Stomach (tissue), 19 donors: ENCODE results near the gene ARL1. TPM values are rescaled to one million over a fixed set of nuclear protein-coding genes. Genes with fewer than 3 reads are reported as not detected.

Experiments
- DNase-seq, 2 donors: peaks; one replicate each; pipeline versions ENCODE4 v3.0.0 to v3.0.0-alpha.2; 2013 to 2019
- H3K27ac ChIP-seq, 5 donors: fragments of 200-600 bp in 4 of 5; sonication (generic) in 4 of 5; one replicate each; pipeline ENCODE4 v1.5.1; 2013 to 2019; ENCODE audit warnings: mild to moderate bottlenecking in 1 of 5, moderate library complexity in 1 of 5
- H3K27me3 ChIP-seq, 3 donors: fragments of 200-600 bp; sonication (generic); one replicate each; pipeline ENCODE4 v1.5.1; 2017 to 2019; ENCODE audit warnings: mixed run types in 1 of 3
- H3K36me3 ChIP-seq, 4 donors: fragments of 200-600 bp; sonication (generic); 1 replicate in 3 of 4; 2 replicates in 1 of 4; pipeline ENCODE4 v1.5.1; 2016 to 2019
- H3K4me1 ChIP-seq, 4 donors: fragments of 200-600 bp; sonication (generic); one replicate each; pipeline ENCODE4 v1.5.1; 2016 to 2019
- H3K4me3 ChIP-seq, 4 donors: fragments of 200-600 bp; sonication (generic) in 3 of 4; one replicate each; pipeline ENCODE4 v1.5.1; 2016 to 2019; ENCODE audit warnings: mild to moderate bottlenecking in 1 of 4
- H3K9me3 ChIP-seq, 4 donors: fragments of 200-600 bp; sonication (generic); one replicate each; pipeline ENCODE4 v1.5.1; 2016 to 2019
- EP300 ChIP-seq: sonication (generic); formaldehyde crosslinking; IDR thresholded peaks from one replicate; pipeline ENCODE4 v1.6.1; 2017; ENCODE audit warnings: antibody characterized with exemption
- POLR2A ChIP-seq, 4 donors: fragments of 450-650 bp; IDR thresholded peaks; one replicate each; pipeline ENCODE4 v1.6.1; 2016; ENCODE audit warnings: antibody characterized with exemption in 4 of 4, control low read depth in 2 of 4, mild to moderate bottlenecking in 1 of 4, moderate library complexity in 1 of 4
- POLR2AphosphoS5 ChIP-seq, 3 donors: sonication (generic); formaldehyde crosslinking; IDR thresholded peaks; one replicate each; pipeline ENCODE4 v1.6.1; 2016; ENCODE audit warnings: antibody characterized with exemption in 3 of 3
- WGBS, 5 donors: extraction: QIAGEN DNeasy Blood & Tissue Kit in 3 of 5; methylation state at CpG; one replicate each; pipeline versions ENCODE4 v1.1.5 to v1.1.7; 2013 to 2018; 5-methylcytosine and 5-hydroxymethylcytosine counted together
- intact Hi-C: fragments of 100-400 bp; cut with DNase I; formaldehyde crosslinking; loops from one replicate; pipeline ENCODE4 v1.15.1; 2023; ENCODE audit warnings: low total_unique reads
- long read RNA-seq, 10 donors: transcript quantifications; one replicate each; lab custom pipeline, GENCODE V29; 2026
- polyA plus RNA-seq, 3 donors: library from polyadenylated mRNA; stranded (reverse); fragments of 200-250 nt; gene quantifications; one replicate each; pipeline ENCODE4 v1.2.3, GENCODE V29; 2013
- total RNA-seq, 5 donors: library from RNA; depleted of rRNA; stranded (reverse); fragments of >200 nt; gene quantifications; one replicate each; pipeline versions ENCODE4 v1.1.0 to v1.2.3, GENCODE V29; 2014 to 2016
- TF ChIP-seq, protein P1 (sequence below), 7 experiments: fragments of 450-650 bp in 4 of 7; fragments of 200-600 bp in 3 of 7; sonication (generic) in 3 of 7; IDR thresholded peaks; one replicate each; pipeline ENCODE4 v1.5.1; 2016 to 2019; ENCODE audit warnings: antibody characterized with exemption in 7 of 7, control low read depth in 2 of 7, mild to moderate bottlenecking in 1 of 7
- donor health status: healthy with polysubstance abuse.
- donor health status: Bipolar disorder and iron deficiency.
- donor health status: healthy.

The ARL1 gene
- total RNA-seq = 100 to 1,000 TPM in 1 of 5 donors, 10 to 100 TPM in 3, 1 to 10 TPM in 1; 9.4 to 131 (median 30.3) TPM
- polyA plus RNA-seq = 10 to 100 TPM; 23.3 to 33.8 (median 27.4) TPM
- long read RNA-seq, donor 1, transcript ARL1-201 (6 exons, 3,241 nt) = major isoform, 23 of 24 reads
- long read RNA-seq, donor 1, partial matches to known transcripts = 0 of 24 reads
- long read RNA-seq, donor 1, other reads (novel, unspliced or antisense) = 0 of 24 reads
- long read RNA-seq, donor 2, transcript ARL1-201 (6 exons, 3,241 nt) = major isoform, 24 of 25 reads
- long read RNA-seq, donor 2, partial matches to known transcripts = 0 of 25 reads
- long read RNA-seq, donor 2, other reads (novel, unspliced or antisense) = 0 of 25 reads
- long read RNA-seq, donor 3, transcript ARL1-201 (6 exons, 3,241 nt) = major isoform, 18 of 21 reads
- long read RNA-seq, donor 3, partial matches to known transcripts = 0 of 21 reads
- long read RNA-seq, donor 3, other reads (novel, unspliced or antisense) = 0 of 21 reads
- long read RNA-seq, donor 4, partial matches to known transcripts = 0 of 2 reads
- long read RNA-seq, donor 4, other reads (novel, unspliced or antisense) = 0 of 2 reads
- long read RNA-seq, donor 5, transcript ARL1-201 (6 exons, 3,241 nt) = major isoform, 38 of 43 reads
- long read RNA-seq, donor 5, partial matches to known transcripts = 5 of 43 reads
- long read RNA-seq, donor 5, other reads (novel, unspliced or antisense) = 0 of 43 reads
- long read RNA-seq, donor 6, transcript ARL1-201 (6 exons, 3,241 nt) = major isoform, 70 of 82 reads
- long read RNA-seq, donor 6, partial matches to known transcripts = 0 of 82 reads
- long read RNA-seq, donor 6, other reads (novel, unspliced or antisense) = 5 of 82 reads
- long read RNA-seq, donor 7, transcript ARL1-201 (6 exons, 3,241 nt) = major isoform, 40 of 46 reads
- long read RNA-seq, donor 7, partial matches to known transcripts = 0 of 46 reads
- long read RNA-seq, donor 7, other reads (novel, unspliced or antisense) = 0 of 46 reads
- long read RNA-seq, donor 8, transcript ARL1-201 (6 exons, 3,241 nt) = major isoform, 37 of 42 reads
- long read RNA-seq, donor 8, partial matches to known transcripts = 0 of 42 reads
- long read RNA-seq, donor 8, other reads (novel, unspliced or antisense) = 0 of 42 reads
- long read RNA-seq, donor 9, transcript ARL1-201 (6 exons, 3,241 nt) = major isoform, 28 of 31 reads
- long read RNA-seq, donor 9, partial matches to known transcripts = 0 of 31 reads
- long read RNA-seq, donor 9, other reads (novel, unspliced or antisense) = 0 of 31 reads
- long read RNA-seq, donor 10, transcript ARL1-201 (6 exons, 3,241 nt) = major isoform, 21 of 21 reads
- long read RNA-seq, donor 10, partial matches to known transcripts = 0 of 21 reads
- long read RNA-seq, donor 10, other reads (novel, unspliced or antisense) = 0 of 21 reads

- no peaks in the 10 kb centered on the region for H3K27me3 ChIP-seq
- no peaks in the 10 kb centered on the region for H3K9me3 ChIP-seq
- intact Hi-C loops = no loop called here
- peak within 1 kb of the TSS; percentile 75 to 95 (median 93) for H3K27ac ChIP-seq
- WGBS, 5 donors = 0 to 1% (median 0%) methylated on average over 60 to 71 of the region's 71 CpGs
- peak within 1 kb of the TSS; percentile 57 to 89 (median 84) for H3K4me3 ChIP-seq
- DNase-seq = peak; percentile 87 to 96
- peaks cover 10 to 42% (median 27%) of the 10 kb centered on the region in 4 donors for H3K4me1 ChIP-seq
- TF ChIP-seq POLR2AphosphoS5 (IDR thresholded peaks at IDR 0.05) = peak in 2 of 3 donors; percentile 66 to 70
- TF ChIP-seq POLR2A (IDR thresholded peaks at IDR 0.05) = peak in 1 of 4 donors; percentile 30
- TF ChIP-seq EP300 = no peak
- H3K36me3 ChIP-seq = peaks cover 0 to 9% (median 4%) of the 10 kb centered on the region in 4 donors
Observed at GRCh38 chr12:101407436-101408345, at the start of gene ARL1. TSS of gene ARL1 (minus strand) at chr12:101407772. CDS start at chr12:101407645, 127 bp downstream.

- Histone ChIP-seq H3K4me3 (no peak overlapping the region), H3K36me3 (no peaks in the 10 kb centered on the region), H3K27ac (no peak overlapping the region), H3K27me3 (no peaks in the 10 kb centered on the region), H3K9me3 (no peaks in the 10 kb centered on the region), H3K4me1 (peaks cover 0 to 11% (median 4%) of the 10 kb centered on the region in 4 donors)
- DNase-seq = no peak
- 70 to 87% (median 78%) methylated on average over 4 of the region's 4 CpGs for WGBS, 5 donors
- TF ChIP-seq POLR2AphosphoS5 (IDR thresholded peaks at IDR 0.05) (no peak), EP300 (no peak), POLR2A (IDR thresholded peaks at IDR 0.05) (no peak)
- TF ChIP-seq, protein P1, sequence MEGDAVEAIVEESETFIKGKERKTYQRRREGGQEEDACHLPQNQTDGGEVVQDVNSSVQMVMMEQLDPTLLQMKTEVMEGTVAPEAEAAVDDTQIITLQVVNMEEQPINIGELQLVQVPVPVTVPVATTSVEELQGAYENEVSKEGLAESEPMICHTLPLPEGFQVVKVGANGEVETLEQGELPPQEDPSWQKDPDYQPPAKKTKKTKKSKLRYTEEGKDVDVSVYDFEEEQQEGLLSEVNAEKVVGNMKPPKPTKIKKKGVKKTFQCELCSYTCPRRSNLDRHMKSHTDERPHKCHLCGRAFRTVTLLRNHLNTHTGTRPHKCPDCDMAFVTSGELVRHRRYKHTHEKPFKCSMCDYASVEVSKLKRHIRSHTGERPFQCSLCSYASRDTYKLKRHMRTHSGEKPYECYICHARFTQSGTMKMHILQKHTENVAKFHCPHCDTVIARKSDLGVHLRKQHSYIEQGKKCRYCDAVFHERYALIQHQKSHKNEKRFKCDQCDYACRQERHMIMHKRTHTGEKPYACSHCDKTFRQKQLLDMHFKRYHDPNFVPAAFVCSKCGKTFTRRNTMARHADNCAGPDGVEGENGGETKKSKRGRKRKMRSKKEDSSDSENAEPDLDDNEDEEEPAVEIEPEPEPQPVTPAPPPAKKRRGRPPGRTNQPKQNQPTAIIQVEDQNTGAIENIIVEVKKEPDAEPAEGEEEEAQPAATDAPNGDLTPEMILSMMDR (IDR thresholded peaks at IDR 0.05) = no peak
- intact Hi-C loops = no loop called here
Observed at GRCh38 chr12:101455685-101456084, 48.1 kb upstream of the ARL1 start.

GRCh38 chr12:101441461-101442224, 34.1 kb upstream of the ARL1 start:
- Histone ChIP-seq H3K9me3 (no peaks in the 10 kb centered on the region), H3K27ac (no peak overlapping the region), H3K36me3 (no peaks in the 10 kb centered on the region), H3K4me3 (no peak overlapping the region), H3K4me1 (no peaks in the 10 kb centered on the region), H3K27me3 (no peaks in the 10 kb centered on the region)
- no peak for DNase-seq
- no peak for TF ChIP-seq POLR2AphosphoS5 (IDR thresholded peaks at IDR 0.05)
- TF ChIP-seq, protein P1 (IDR thresholded peaks at IDR 0.05) = no peak
- no peak for TF ChIP-seq POLR2A (IDR thresholded peaks at IDR 0.05)
- TF ChIP-seq EP300 = no peak
- intact Hi-C loops = no loop called here
